HepG2 (cell line): ENCODE results near the gene NFKB2. TPM values are rescaled to one million over a fixed set of nuclear protein-coding genes. Genes with fewer than 3 reads are reported as not detected.
A peak's percentile ranks its signal among the peaks of the same experiment; 100 is the strongest.

Source experiments
- DNMT3B ChIP-seq: conservative IDR thresholded peaks from 2 replicates; pipeline ENCODE4 v1.6.1; 2016; ENCODE audit warnings: missing biosample characterization, control low read depth
- HNF1A ChIP-seq, 2 experiments: sonication (generic) in 1 of 2; formaldehyde crosslinking in 1 of 2; IDR thresholded peaks; 2 replicates each; pipeline versions ENCODE4 v1.4.0 to v1.6.1; 2016 to 2020; ENCODE audit warnings: borderline replicate concordance in 1 of 2, low read depth in 1 of 2, mild to moderate bottlenecking in 1 of 2, missing genetic modification reagents in 1 of 2
- SETDB1 ChIP-seq: sonication (generic); formaldehyde crosslinking; IDR thresholded peaks from 2 replicates; pipeline ENCODE4 v1.5.1; 2020; ENCODE audit warnings: missing genetic modification reagents, mild to moderate bottlenecking, borderline replicate concordance
- SP1 ChIP-seq, 2 experiments: fragments of 450-650 bp in 1 of 2; sonication (generic) in 1 of 2; formaldehyde crosslinking in 1 of 2; IDR thresholded peaks; 2 replicates each; pipeline versions ENCODE4 v1.4.0 to v1.6.1; 2016 to 2020; ENCODE audit warnings: missing genetic modification reagents in 1 of 2
- UBTF ChIP-seq: sonication (generic); formaldehyde crosslinking; IDR thresholded peaks from 2 replicates; pipeline ENCODE4 v1.4.0; 2020; ENCODE audit warnings: mild to moderate bottlenecking, missing genetic modification reagents
- ZBTB7B ChIP-seq: sonication (generic); formaldehyde crosslinking; IDR thresholded peaks from 2 replicates; pipeline ENCODE4 v1.4.0; 2020; ENCODE audit warnings: missing genetic modification reagents
- ZHX2 ChIP-seq, 2 experiments: sonication (generic) in 1 of 2; formaldehyde crosslinking in 1 of 2; IDR thresholded peaks; 2 replicates each; pipeline versions ENCODE4 v1.6.1 to v1.9.0; 2014 to 2022; ENCODE audit warnings: antibody characterized with exemption in 1 of 2, borderline replicate concordance in 1 of 2, inconsistent platforms in 1 of 2, low read depth in 1 of 2, missing genetic modification reagents in 1 of 2
- ZNF354B ChIP-seq: sonication (generic); formaldehyde crosslinking; IDR thresholded peaks from 2 replicates; pipeline ENCODE4 v1.8.0; 2022; ENCODE audit warnings: mild to moderate bottlenecking, missing genetic modification reagents
- polyA plus RNA-seq, 8 experiments: library from polyadenylated mRNA; depleted of rRNA in 3 of 8; stranded (reverse) in 7 of 8; unstranded in 1 of 8; fragments of >200 nt; fragmentation: Illumina TruSeq in 4 of 8; extraction: Trizol in 4 of 8; gene quantifications; 2 replicates each; pipeline versions ENCODE4 v1.2.1 to v1.2.3, GENCODE V29; 2011 to 2016; ENCODE audit warnings: low read depth in 4 of 8, missing spikeins in 1 of 8, mixed read lengths in 1 of 8; ENCODE audit not compliant: insufficient read depth in 1 of 8
- total RNA-seq, 5 experiments: library from RNA; depleted of rRNA; stranded (reverse); fragments of >200 nt; fragmentation: Illumina TruSeq; extraction: Trizol; gene quantifications; 2 replicates each; pipeline ENCODE4 v1.2.3, GENCODE V29; 2016; ENCODE audit warnings: low read depth in 1 of 5
- TF ChIP-seq, protein P1 (sequence below): sonication (generic); formaldehyde crosslinking; IDR thresholded peaks from 2 replicates; pipeline ENCODE4 v1.8.1; 2023; ENCODE audit warnings: mild to moderate bottlenecking, missing genetic modification reagents, borderline replicate concordance
- TF ChIP-seq, protein P2 (sequence below): fragments of 450-650 bp; IDR thresholded peaks from 2 replicates; pipeline ENCODE4 v1.6.1; 2017; ENCODE audit warnings: mild to moderate bottlenecking

Gene NFKB2
- total and polyA plus RNA-seq, 2 of the 13 experiments (the other 11 are each of a cell fraction or from before 2014, with no cell fraction given): 7.7 to 12.5 TPM

- peak; percentile 84; the same call in 1 of the 2 replicates for TF ChIP-seq ZHX2 (IDR thresholded peaks at IDR 0.05; ENCODE audit: low read depth)
- no peak for TF ChIP-seq ZHX2 (CRISPR knock-in tag; IDR thresholded peaks at IDR 0.05; ENCODE audit: borderline replicate concordance)
- TF ChIP-seq SP1 (IDR thresholded peaks at IDR 0.05): no peak
- peak; percentile 65 for TF ChIP-seq SP1 (CRISPR knock-in tag; IDR thresholded peaks at IDR 0.05)
- TF ChIP-seq, protein P1, sequence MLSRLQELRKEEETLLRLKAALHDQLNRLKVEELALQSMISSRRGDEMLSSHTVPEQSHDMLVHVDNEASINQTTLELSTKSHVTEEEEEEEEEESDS (CRISPR knock-in tag): peak; percentile 75; the same call in 1 of the 2 replicates
- TF ChIP-seq DNMT3B (CRISPR knock-in tag): no peak
- TF ChIP-seq, protein P2, sequence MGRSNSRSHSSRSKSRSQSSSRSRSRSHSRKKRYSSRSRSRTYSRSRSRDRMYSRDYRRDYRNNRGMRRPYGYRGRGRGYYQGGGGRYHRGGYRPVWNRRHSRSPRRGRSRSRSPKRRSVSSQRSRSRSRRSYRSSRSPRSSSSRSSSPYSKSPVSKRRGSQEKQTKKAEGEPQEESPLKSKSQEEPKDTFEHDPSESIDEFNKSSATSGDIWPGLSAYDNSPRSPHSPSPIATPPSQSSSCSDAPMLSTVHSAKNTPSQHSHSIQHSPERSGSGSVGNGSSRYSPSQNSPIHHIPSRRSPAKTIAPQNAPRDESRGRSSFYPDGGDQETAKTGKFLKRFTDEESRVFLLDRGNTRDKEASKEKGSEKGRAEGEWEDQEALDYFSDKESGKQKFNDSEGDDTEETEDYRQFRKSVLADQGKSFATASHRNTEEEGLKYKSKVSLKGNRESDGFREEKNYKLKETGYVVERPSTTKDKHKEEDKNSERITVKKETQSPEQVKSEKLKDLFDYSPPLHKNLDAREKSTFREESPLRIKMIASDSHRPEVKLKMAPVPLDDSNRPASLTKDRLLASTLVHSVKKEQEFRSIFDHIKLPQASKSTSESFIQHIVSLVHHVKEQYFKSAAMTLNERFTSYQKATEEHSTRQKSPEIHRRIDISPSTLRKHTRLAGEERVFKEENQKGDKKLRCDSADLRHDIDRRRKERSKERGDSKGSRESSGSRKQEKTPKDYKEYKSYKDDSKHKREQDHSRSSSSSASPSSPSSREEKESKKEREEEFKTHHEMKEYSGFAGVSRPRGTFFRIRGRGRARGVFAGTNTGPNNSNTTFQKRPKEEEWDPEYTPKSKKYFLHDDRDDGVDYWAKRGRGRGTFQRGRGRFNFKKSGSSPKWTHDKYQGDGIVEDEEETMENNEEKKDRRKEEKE: no peak
- TF ChIP-seq HNF1A (IDR thresholded peaks at IDR 0.05; ENCODE audit: low read depth): peak; percentile 55; the same call in 1 of the 2 replicates
- TF ChIP-seq HNF1A (CRISPR knock-in tag; IDR thresholded peaks at IDR 0.05; ENCODE audit: borderline replicate concordance): peak; percentile 75
- 0 out of 2 replicates have a peak, but pooled peaks have one; percentile 54 for TF ChIP-seq ZBTB7B (CRISPR knock-in tag)
- no peak for TF ChIP-seq SETDB1 (CRISPR knock-in tag)
- TF ChIP-seq ZNF354B (CRISPR knock-in tag): peak; percentile 80; the same call in 1 of the 2 replicates
- peak; percentile 74 for TF ChIP-seq UBTF (CRISPR knock-in tag)
Measured at GRCh38 chr10:102420714-102421506, 25.4 kb downstream of the NFKB2 start, which contains the start of gene FBXL15 (continued).
